NT2/D1 (cell line): ENCODE data around the gene PIGU.

ENCODE experiments used
- DNase-seq: peaks from one replicate; pipeline ENCODE4 v3.0.0-alpha.2; 2011; ENCODE audit warnings: low read depth, low spot score
- H3K27me3 ChIP-seq: 2 replicates; pipeline ENCODE4 v1.6.0; 2011; ENCODE audit warnings: mild to moderate bottlenecking; ENCODE audit not compliant: insufficient read length, insufficient read depth
- H3K36me3 ChIP-seq: 2 replicates; pipeline ENCODE4 v1.6.1; 2011; ENCODE audit warnings: mild to moderate bottlenecking, low read length, mixed read lengths; ENCODE audit not compliant: insufficient read depth, insufficient read length
- H3K4me1 ChIP-seq: 2 replicates; pipeline ENCODE4 v1.5.1; 2011; ENCODE audit not compliant: insufficient read depth, insufficient read length
- H3K4me3 ChIP-seq: 2 replicates; pipeline ENCODE4 v1.5.1; 2011; ENCODE audit warnings: low read depth; ENCODE audit not compliant: insufficient read length
- H3K9ac ChIP-seq: 2 replicates; pipeline ENCODE4 v1.6.0; 2011; ENCODE audit warnings: low read depth; ENCODE audit not compliant: insufficient read length
- H3K9me3 ChIP-seq: 2 replicates; pipeline ENCODE4 v1.5.1; 2011; ENCODE audit warnings: mild to moderate bottlenecking, low read length; ENCODE audit not compliant: insufficient read depth
- SUZ12 ChIP-seq: IDR thresholded peaks from 2 replicates; pipeline ENCODE4 v1.6.1; 2011; ENCODE audit not compliant: insufficient read length, insufficient read depth; ENCODE audit errors: extremely low read depth
- YY1 ChIP-seq: IDR thresholded peaks from 2 replicates; pipeline ENCODE4 v1.6.1; 2011; ENCODE audit not compliant: insufficient read length, insufficient read depth
- ZNF274 ChIP-seq: IDR thresholded peaks from 2 replicates; pipeline ENCODE4 v1.6.1; 2011; ENCODE audit warnings: mild to moderate bottlenecking, low read depth, low read length

PIGU gene

GRCh38 chr20:34634392-34634791 is 42.5 kb downstream of the PIGU start:
- H3K4me1 ChIP-seq, result no peaks in the 10 kb centered on the region
- H3K9me3 ChIP-seq, result no peaks in the 10 kb centered on the region
- no peak overlapping the region for H3K9ac ChIP-seq
- DNase-seq, result no peak
- H3K27me3 ChIP-seq, result no peaks in the 10 kb centered on the region
- peaks cover 21% of the 10 kb centered on the region for H3K36me3 ChIP-seq
- TF ChIP-seq ZNF274 (no peak), SUZ12 (no peak), YY1 (no peak)
- H3K4me3 ChIP-seq, result no peak overlapping the region

GRCh38 chr20:34632870-34633452 is 43.9 kb downstream of the PIGU start:
- Histone ChIP-seq H3K27me3 (no peaks in the 10 kb centered on the region), H3K9ac (no peak overlapping the region), H3K9me3 (no peaks in the 10 kb centered on the region), H3K4me1 (no peaks in the 10 kb centered on the region), H3K36me3 (peaks cover 18% of the 10 kb centered on the region), H3K4me3 (no peak overlapping the region)
- no peak for DNase-seq
- no peak for TF ChIP-seq YY1
- no peak for TF ChIP-seq ZNF274
- TF ChIP-seq SUZ12, result no peak

GRCh38 chr20:34629904-34630303 is 47.0 kb downstream of the PIGU start:
- DNase-seq, result no peak
- H3K36me3 ChIP-seq, result peaks cover 10% of the 10 kb centered on the region
- no peaks in the 10 kb centered on the region for H3K9me3 ChIP-seq
- H3K4me3 ChIP-seq, result no peak overlapping the region
- no peaks in the 10 kb centered on the region for H3K27me3 ChIP-seq
- no peaks in the 10 kb centered on the region for H3K4me1 ChIP-seq
- no peak for TF ChIP-seq SUZ12
- no peak for TF ChIP-seq YY1
- no peak for TF ChIP-seq ZNF274
- no peak overlapping the region for H3K9ac ChIP-seq

GRCh38 chr20:34629342-34629741 is 47.5 kb downstream of the PIGU start:
- H3K27me3 ChIP-seq, result no peaks in the 10 kb centered on the region
- peaks cover 8% of the 10 kb centered on the region for H3K36me3 ChIP-seq
- TF ChIP-seq YY1 (no peak), ZNF274 (no peak), SUZ12 (no peak)
- H3K9me3 ChIP-seq, result no peaks in the 10 kb centered on the region
- no peak overlapping the region for H3K4me3 ChIP-seq
- H3K9ac ChIP-seq, result no peak overlapping the region
- no peaks in the 10 kb centered on the region for H3K4me1 ChIP-seq
- DNase-seq, result no peak

- Histone ChIP-seq H3K4me3 (no peak overlapping the region), H3K9ac (no peak overlapping the region), H3K27me3 (no peaks in the 10 kb centered on the region), H3K9me3 (no peaks in the 10 kb centered on the region), H3K36me3 (peaks cover under 1% of the 10 kb centered on the region), H3K4me1 (no peaks in the 10 kb centered on the region)
- no peak for DNase-seq
- TF ChIP-seq ZNF274 (no peak), YY1 (no peak), SUZ12 (no peak)
Observed at GRCh38 chr20:34628026-34628425, 48.9 kb downstream of the PIGU start.

- DNase-seq, result no peak
Observed at GRCh38 chr20:34627458-34627857, 49.4 kb downstream of the PIGU start.

GRCh38 chr20:34626992-34627391 is 49.9 kb downstream of the PIGU start:
- Histone ChIP-seq H3K27me3 (no peaks in the 10 kb centered on the region), H3K9ac (no peak overlapping the region), H3K36me3 (no peaks in the 10 kb centered on the region), H3K4me1 (no peaks in the 10 kb centered on the region), H3K9me3 (no peaks in the 10 kb centered on the region), H3K4me3 (no peak overlapping the region)
- DNase-seq, result no peak
- TF ChIP-seq YY1 (no peak), ZNF274 (no peak), SUZ12 (no peak)

More at GRCh38 chr20:34627458-34627857, 49.4 kb downstream of the PIGU start:
- Histone ChIP-seq H3K4me1 (no peaks in the 10 kb centered on the region), H3K9me3 (no peaks in the 10 kb centered on the region), H3K4me3 (no peak overlapping the region), H3K27me3 (no peaks in the 10 kb centered on the region), H3K36me3 (no peaks in the 10 kb centered on the region), H3K9ac (no peak overlapping the region)
- TF ChIP-seq ZNF274 (no peak), SUZ12 (no peak), YY1 (no peak)
